ENCODE data around the gene EFCAB6. TPM values are rescaled to one million over a fixed set of nuclear protein-coding genes. Genes with fewer than 3 reads are reported as not detected.

Gene EFCAB6
- total and polyA plus RNA-seq, 4 donors: 0.14 to 2.1 (median 0.53) TPM

GRCh38 chr22:43714104-43714503 lies 98.0 kb downstream of the EFCAB6 start (continued):
- TF ChIP-seq REST (IDR thresholded peaks at IDR 0.05) (no peak), HNF4A (conservative IDR thresholded peaks at IDR 0.05) (no peak), MAX (IDR thresholded peaks at IDR 0.05) (no peak), GABPA (IDR thresholded peaks at IDR 0.05 in 1 of 2, conservative IDR thresholded peaks at IDR 0.05 in 1 of 2) (no peak), EGR1 (IDR thresholded peaks at IDR 0.05; ENCODE audit: low read depth in 2 of 2) (no peak), SP1 (IDR thresholded peaks at IDR 0.05) (no peak), FOXA2 (IDR thresholded peaks at IDR 0.05) (no peak), ATF3 (IDR thresholded peaks at IDR 0.05) (no peak), JUND (IDR thresholded peaks at IDR 0.05) (no peak)

GRCh38 chr22:43711681-43712080 lies 100.4 kb downstream of the EFCAB6 start:
- no peak for TF ChIP-seq FOXA2 (IDR thresholded peaks at IDR 0.05)
- TF ChIP-seq JUND (IDR thresholded peaks at IDR 0.05): no peak
- Histone ChIP-seq H3K27ac (ENCODE audit: low read depth in 1 of 2, low read length in 2 of 2) (no peak overlapping the region), H3K27me3 (ENCODE audit: control insufficient read depth in 4 of 4, insufficient read depth in 4 of 4, low read length in 3 of 4) (no peaks in the 10 kb centered on the region), H3K36me3 (ENCODE audit: control insufficient read depth in 4 of 4, insufficient read depth in 3 of 4, low read depth in 1 of 4, low read length in 3 of 4) (peaks cover 0 to 2% (median 0%) of the 10 kb centered on the region in 4 donors), H3K4me1 (ENCODE audit: control insufficient read depth in 4 of 4, insufficient read depth in 4 of 4, low read length in 3 of 4) (peaks cover 0 to 5% (median 2%) of the 10 kb centered on the region in 4 donors), H3K9ac (ENCODE audit: low read depth in 1 of 2, low read length in 2 of 2) (no peak overlapping the region), H3K9me3 (ENCODE audit: control insufficient read depth in 4 of 4, low read length in 3 of 4) (no peaks in the 10 kb centered on the region), H3K4me3 (ENCODE audit: low read depth in 1 of 3, low read length in 3 of 3) (no peak overlapping the region)
- 87% methylated on average over 4 of the region's 4 CpGs for WGBS
- no peak for DNase-seq (ENCODE audit: low spot score)

- Histone ChIP-seq H3K4me3 (ENCODE audit: low read depth in 1 of 3, low read length in 3 of 3) (no peak overlapping the region), H3K36me3 (ENCODE audit: control insufficient read depth in 4 of 4, insufficient read depth in 3 of 4, low read depth in 1 of 4, low read length in 3 of 4) (no peaks in the 10 kb centered on the region), H3K9ac (ENCODE audit: low read depth in 1 of 2, low read length in 2 of 2) (no peak overlapping the region), H3K4me1 (ENCODE audit: control insufficient read depth in 4 of 4, insufficient read depth in 4 of 4, low read length in 3 of 4) (peaks cover 0 to 8% (median 3%) of the 10 kb centered on the region in 4 donors), H3K27me3 (ENCODE audit: control insufficient read depth in 4 of 4, insufficient read depth in 4 of 4, low read length in 3 of 4) (no peaks in the 10 kb centered on the region), H3K27ac (ENCODE audit: low read depth in 1 of 2, low read length in 2 of 2) (no peak overlapping the region), H3K9me3 (ENCODE audit: control insufficient read depth in 4 of 4, low read length in 3 of 4) (peaks cover 0 to 4% (median 0%) of the 10 kb centered on the region in 4 donors)
- TF ChIP-seq YY1 (IDR thresholded peaks at IDR 0.05) (no peak), GABPA (IDR thresholded peaks at IDR 0.05 in 1 of 2, conservative IDR thresholded peaks at IDR 0.05 in 1 of 2) (no peak), ATF3 (IDR thresholded peaks at IDR 0.05) (no peak)
- WGBS: 89% methylated on average over 3 of the region's 3 CpGs
- DNase-seq (ENCODE audit: low spot score): no peak
Measured at GRCh38 chr22:43707648-43708047, 104.5 kb downstream of the EFCAB6 start.
